Bronchial epithelial cell (primary cell): Measurements from ENCODE around the gene ARHGAP29. TPM values are rescaled to one million over a fixed set of nuclear protein-coding genes. Genes with fewer than 3 reads are reported as not detected.

Experiments
- DNase-seq: peaks from one replicate; pipeline ENCODE4 v3.0.0-alpha.2; 2010; ENCODE audit warnings: low read depth
- FAIRE-seq: peaks from 2 replicates; lab custom pipeline; 2011; peaks lifted over from hg19 to GRCh38; lab: Jason Lieb, UNC
- H3K27me3 ChIP-seq: 2 replicates; pipeline ENCODE4 v1.5.1; 2011; ENCODE audit warnings: low read length; ENCODE audit not compliant: control insufficient read depth, insufficient read depth
- H3K36me3 ChIP-seq: 2 replicates; pipeline ENCODE4 v1.5.1; 2011; ENCODE audit warnings: low read length; ENCODE audit not compliant: control insufficient read depth, insufficient read depth
- H3K4me3 ChIP-seq: 2 replicates; pipeline ENCODE4 v1.5.1; 2011; ENCODE audit warnings: mild to moderate bottlenecking, low read depth, low read length, control low read depth
- total RNA-seq: library from RNA; depleted of rRNA; stranded (reverse); fragments of >200 nt; gene quantifications from 2 replicates; pipeline ENCODE4 v1.2.1, GENCODE V29; 2014
- TF ChIP-seq, protein P1 (sequence below): IDR thresholded peaks from 2 replicates; pipeline ENCODE4 v1.5.1; 2011; ENCODE audit warnings: mild to moderate bottlenecking, moderate library complexity, low read length, control low read depth, inconsistent platforms; ENCODE audit not compliant: insufficient read depth, severe bottlenecking

The ARHGAP29 gene
- total RNA-seq, 1 donor from 2014 or later = 7.9 TPM

DNA sequence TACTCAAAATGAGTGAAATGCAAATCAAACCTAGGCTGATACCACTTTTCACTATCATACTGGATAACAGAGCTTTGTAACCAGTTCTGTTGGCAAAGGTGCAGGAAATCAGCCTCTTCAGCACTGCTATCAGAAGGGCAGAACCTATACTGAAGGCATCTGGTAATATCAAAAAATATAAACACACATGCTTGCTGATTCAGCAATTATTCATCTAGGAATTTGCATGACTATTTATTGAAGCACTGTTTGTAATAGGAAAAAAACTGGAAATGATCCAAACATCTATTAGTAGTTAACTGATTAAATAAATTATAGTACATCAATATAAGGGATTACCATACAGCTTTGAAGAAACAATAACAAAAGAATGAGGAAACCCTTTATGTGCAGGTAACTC is 21.4 kb downstream of the ARHGAP29 start:
- no peak for FAIRE-seq
- H3K4me3 ChIP-seq = no peak overlapping the region
- TF ChIP-seq, protein P1, sequence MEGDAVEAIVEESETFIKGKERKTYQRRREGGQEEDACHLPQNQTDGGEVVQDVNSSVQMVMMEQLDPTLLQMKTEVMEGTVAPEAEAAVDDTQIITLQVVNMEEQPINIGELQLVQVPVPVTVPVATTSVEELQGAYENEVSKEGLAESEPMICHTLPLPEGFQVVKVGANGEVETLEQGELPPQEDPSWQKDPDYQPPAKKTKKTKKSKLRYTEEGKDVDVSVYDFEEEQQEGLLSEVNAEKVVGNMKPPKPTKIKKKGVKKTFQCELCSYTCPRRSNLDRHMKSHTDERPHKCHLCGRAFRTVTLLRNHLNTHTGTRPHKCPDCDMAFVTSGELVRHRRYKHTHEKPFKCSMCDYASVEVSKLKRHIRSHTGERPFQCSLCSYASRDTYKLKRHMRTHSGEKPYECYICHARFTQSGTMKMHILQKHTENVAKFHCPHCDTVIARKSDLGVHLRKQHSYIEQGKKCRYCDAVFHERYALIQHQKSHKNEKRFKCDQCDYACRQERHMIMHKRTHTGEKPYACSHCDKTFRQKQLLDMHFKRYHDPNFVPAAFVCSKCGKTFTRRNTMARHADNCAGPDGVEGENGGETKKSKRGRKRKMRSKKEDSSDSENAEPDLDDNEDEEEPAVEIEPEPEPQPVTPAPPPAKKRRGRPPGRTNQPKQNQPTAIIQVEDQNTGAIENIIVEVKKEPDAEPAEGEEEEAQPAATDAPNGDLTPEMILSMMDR = no peak
- DNase-seq = peak; percentile 23
- H3K36me3 ChIP-seq = no peaks in the 10 kb centered on the region
- H3K27me3 ChIP-seq = no peaks in the 10 kb centered on the region

DNA sequence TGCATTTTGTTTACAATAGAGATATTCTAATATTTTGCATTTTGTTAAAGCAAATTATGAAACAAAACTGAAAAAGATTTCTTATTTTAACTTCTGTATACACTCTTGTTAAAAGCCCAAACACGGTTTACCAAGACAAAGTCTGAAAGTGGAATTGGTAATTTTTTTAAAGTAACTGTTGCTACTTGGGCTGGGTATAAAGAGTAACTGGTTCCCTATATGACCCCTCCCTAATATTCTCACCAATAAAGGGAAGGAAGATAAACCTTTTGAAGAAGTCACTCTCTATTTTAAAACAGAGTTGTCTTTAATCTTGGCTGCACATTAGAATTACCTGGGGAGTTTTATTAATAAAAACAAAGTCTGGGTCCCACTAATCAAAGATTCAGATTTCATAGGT is 27.4 kb downstream of the ARHGAP29 start:
- no peaks in the 10 kb centered on the region for H3K36me3 ChIP-seq

DNA sequence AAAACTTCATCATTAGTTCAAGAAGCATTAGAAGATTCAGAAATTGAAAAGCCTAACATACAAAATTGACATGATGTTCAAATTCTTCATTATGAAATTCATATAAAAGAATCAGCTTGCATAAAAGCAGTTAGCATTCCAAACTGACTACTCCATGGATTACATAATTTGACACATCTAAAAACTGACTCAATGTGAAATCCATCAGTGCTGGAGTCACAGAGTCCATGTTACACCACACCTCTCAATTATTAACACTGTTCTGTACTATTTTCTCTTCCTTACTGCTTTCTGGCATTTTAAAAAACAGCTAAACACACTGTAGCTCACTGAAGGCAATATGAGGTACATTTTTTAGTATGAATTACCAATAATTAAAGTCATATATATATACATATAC is 28.0 kb downstream of the ARHGAP29 start:
- Histone ChIP-seq H3K36me3 (no peaks in the 10 kb centered on the region), H3K27me3 (no peaks in the 10 kb centered on the region), H3K4me3 (no peak overlapping the region)
- TF ChIP-seq, protein P1 = no peak
- FAIRE-seq = no peak
- peak; percentile 86 for DNase-seq

More for the DNA sequence above, 27.4 kb downstream of the ARHGAP29 start:
- TF ChIP-seq, protein P1 = no peak
- DNase-seq (no peak), FAIRE-seq (no peak)
- no peak overlapping the region for H3K4me3 ChIP-seq
- no peaks in the 10 kb centered on the region for H3K27me3 ChIP-seq

DNA sequence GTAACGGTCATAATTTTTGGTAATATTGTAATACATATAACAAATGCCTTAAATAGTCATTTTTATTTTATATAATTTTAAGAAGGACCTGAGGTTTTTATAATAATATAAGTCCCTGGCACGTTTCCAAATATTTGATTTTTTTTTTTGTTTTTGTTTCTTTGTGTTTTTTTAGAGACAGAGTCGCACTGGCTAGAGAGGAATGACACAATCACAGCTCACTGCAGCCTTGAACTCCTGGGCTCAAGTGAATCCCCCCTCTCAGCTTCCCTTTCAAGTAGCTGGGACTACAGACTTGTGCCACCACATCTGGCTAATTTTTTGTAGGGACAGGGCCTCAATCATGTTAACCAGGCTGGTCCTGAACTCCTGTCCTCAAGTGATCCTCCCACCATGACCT is 29.7 kb downstream of the ARHGAP29 start:
- Histone ChIP-seq H3K4me3 (no peak overlapping the region), H3K36me3 (peaks cover 1% of the 10 kb centered on the region), H3K27me3 (no peaks in the 10 kb centered on the region)
- TF ChIP-seq, protein P1 = no peak
- DNase-seq = no peak
- FAIRE-seq = no peak

DNA sequence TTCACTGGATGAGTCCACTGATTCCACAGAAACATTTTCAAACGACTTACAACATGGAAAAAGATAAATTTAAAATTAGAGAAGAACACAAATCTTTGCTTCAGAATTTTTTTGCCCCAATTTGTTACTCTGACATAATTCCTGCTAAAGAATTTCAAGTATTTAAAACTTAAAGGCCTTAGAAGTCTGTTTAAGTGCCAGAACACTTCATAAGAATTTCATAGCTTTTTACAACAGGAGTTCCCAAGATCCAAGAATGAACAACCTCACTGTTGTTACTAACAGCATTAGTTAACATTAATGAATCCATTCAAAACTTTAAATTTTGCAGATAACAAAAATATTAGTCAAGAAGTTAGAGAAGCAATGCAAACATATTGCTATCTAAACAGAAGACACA is 31.7 kb downstream of the ARHGAP29 start:
- H3K27me3 ChIP-seq = no peaks in the 10 kb centered on the region
- peaks cover 3% of the 10 kb centered on the region for H3K36me3 ChIP-seq
- no peak overlapping the region for H3K4me3 ChIP-seq
- FAIRE-seq (no peak), DNase-seq (no peak)
- TF ChIP-seq, protein P1 = no peak

DNA sequence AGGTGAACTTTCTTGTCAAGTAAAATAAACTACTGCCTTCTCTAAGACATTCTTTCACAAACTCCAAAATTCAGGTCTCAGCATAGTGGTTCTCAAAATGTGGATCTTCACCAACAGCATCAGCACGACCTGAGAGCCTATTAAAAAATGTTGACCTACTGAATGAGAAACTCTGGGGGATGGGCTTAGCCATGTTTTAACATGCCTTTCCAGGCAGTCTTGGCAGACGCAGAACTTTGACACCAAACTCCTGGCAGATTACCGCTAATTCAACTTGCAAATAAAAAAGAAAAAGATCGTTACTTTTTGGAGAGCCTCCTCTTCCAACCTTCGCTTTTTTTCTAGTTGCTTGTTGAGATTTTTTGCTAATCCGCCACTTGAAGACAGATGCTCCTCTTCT is 35.1 kb downstream of the ARHGAP29 start:
- no peaks in the 10 kb centered on the region for H3K27me3 ChIP-seq
- peak; percentile 63 for DNase-seq
- no peak for FAIRE-seq
- peaks cover 4% of the 10 kb centered on the region for H3K36me3 ChIP-seq
- H3K4me3 ChIP-seq = no peak overlapping the region
- TF ChIP-seq, protein P1 = no peak
